ENCODE results near the gene OR10P1. TPM values are rescaled to one million over a fixed set of nuclear protein-coding genes. Genes with fewer than 3 reads are reported as not detected.
A peak's percentile ranks its signal among the peaks of the same experiment; 100 is the strongest.

Gene OR10P1
- total RNA-seq, 4 donors from 2014 or later, result not detected

DNA sequence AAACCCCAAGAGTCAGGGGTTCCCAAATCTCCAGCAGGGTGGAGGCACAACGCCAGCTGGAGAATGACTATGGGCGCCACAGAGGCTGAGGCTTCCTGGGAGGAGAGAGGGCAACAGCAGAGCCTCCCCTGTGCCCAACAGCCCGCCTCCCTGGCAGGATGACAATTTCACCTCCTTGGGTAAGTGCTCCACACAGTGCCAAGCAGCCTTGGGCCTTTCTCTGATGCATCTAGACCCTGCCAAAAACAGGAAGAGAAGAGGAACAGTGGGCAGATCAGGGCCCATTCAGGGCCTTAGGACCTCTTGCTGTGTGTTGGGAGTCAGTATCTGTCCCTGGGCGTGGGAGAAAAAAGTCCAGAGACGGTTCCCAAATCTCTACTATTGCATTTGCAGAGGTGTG is 5.0 kb upstream of the OR10P1 start:
- Histone ChIP-seq H3K4me3 (no peak overlapping the region), H3K36me3 (no peaks in the 10 kb centered on the region), H3K9me3 (no peaks in the 10 kb centered on the region), H3K4me1 (no peaks in the 10 kb centered on the region), H3K27me3 (no peaks in the 10 kb centered on the region), H3K27ac (no peak overlapping the region)
- no peak for TF ChIP-seq CTCF (IDR thresholded peaks at IDR 0.05)
- no peak for TF ChIP-seq POLR2A (IDR thresholded peaks at IDR 0.05)
- no peak for DNase-seq

- no peak overlapping the region for H3K27ac ChIP-seq
- no peak overlapping the region for H3K4me3 ChIP-seq
- TF ChIP-seq POLR2A (IDR thresholded peaks at IDR 0.05) (no peak), CTCF (IDR thresholded peaks at IDR 0.05) (no peak)
- no peaks in the 10 kb centered on the region for H3K27me3 ChIP-seq
- DNase-seq, result no peak
- no peaks in the 10 kb centered on the region for H3K9me3 ChIP-seq
- H3K4me1 ChIP-seq, result no peaks in the 10 kb centered on the region
- H3K36me3 ChIP-seq, result no peaks in the 10 kb centered on the region
These were observed 3.5 kb upstream of the OR10P1 start for GRCh38 chr12:55633151-55633550.

DNA sequence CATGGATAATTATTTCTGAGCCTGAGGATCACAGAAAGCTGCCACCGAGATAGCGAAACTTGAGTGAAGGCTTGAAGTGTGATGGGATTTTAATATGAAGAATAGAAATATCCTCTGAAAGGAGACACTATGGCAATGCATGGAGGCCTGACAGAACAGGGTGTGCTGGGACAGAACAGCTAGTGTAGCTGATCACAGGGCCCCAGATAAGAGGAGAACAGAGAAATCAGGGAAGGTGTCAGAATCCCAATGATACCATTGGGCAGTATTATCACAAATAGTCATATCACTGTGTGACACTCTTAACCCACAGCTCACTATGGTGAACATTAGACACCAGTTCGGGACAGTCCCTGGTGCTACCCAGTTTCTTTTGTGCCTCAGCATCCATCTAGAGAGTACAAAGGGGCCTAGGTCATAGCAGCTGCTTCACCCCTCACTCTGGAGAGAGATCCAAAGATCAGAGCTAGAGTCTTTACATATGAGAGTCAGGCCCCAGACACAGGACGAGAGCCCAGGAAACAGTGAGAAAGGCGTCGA is 506 bp upstream of the OR10P1 start:
- H3K27ac ChIP-seq, result no peak overlapping the region
- no peaks in the 10 kb centered on the region for H3K9me3 ChIP-seq
- no peaks in the 10 kb centered on the region for H3K36me3 ChIP-seq
- H3K4me3 ChIP-seq, result no peak overlapping the region
- no peak for DNase-seq
- H3K4me1 ChIP-seq, result no peaks in the 10 kb centered on the region
- TF ChIP-seq CTCF (IDR thresholded peaks at IDR 0.05) (no peak), POLR2A (IDR thresholded peaks at IDR 0.05) (no peak)
- no peaks in the 10 kb centered on the region for H3K27me3 ChIP-seq

DNA sequence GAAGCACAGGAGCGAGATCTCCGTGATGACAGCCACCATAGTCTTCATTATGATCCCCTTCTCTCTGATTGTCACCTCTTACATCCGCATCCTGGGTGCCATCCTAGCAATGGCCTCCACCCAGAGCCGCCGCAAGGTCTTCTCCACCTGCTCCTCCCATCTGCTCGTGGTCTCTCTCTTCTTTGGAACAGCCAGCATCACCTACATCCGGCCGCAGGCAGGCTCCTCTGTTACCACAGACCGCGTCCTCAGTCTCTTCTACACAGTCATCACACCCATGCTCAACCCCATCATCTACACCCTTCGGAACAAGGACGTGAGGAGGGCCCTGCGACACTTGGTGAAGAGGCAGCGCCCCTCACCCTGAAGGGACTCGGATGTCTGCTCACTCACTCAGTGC is 775 bp downstream of the OR10P1 start:
- no peak overlapping the region for H3K4me3 ChIP-seq
- no peaks in the 10 kb centered on the region for H3K36me3 ChIP-seq
- no peak for TF ChIP-seq POLR2A (IDR thresholded peaks at IDR 0.05)
- no peak for TF ChIP-seq CTCF (IDR thresholded peaks at IDR 0.05)
- H3K27me3 ChIP-seq, result no peaks in the 10 kb centered on the region
- peaks cover 0 to 1% (median 0%) of the 10 kb centered on the region in 4 donors for H3K4me1 ChIP-seq
- no peaks in the 10 kb centered on the region for H3K9me3 ChIP-seq
- DNase-seq, result no peak
- H3K27ac ChIP-seq, result no peak overlapping the region

- Histone ChIP-seq H3K4me1 (peaks cover 0 to 4% (median 0%) of the 10 kb centered on the region in 4 donors), H3K4me3 (no peak overlapping the region), H3K36me3 (no peaks in the 10 kb centered on the region), H3K9me3 (no peaks in the 10 kb centered on the region), H3K27ac (peak overlapping the region in 1 of 4 donors; percentile 6), H3K27me3 (no peaks in the 10 kb centered on the region)
- no peak for TF ChIP-seq CTCF (IDR thresholded peaks at IDR 0.05)
- no peak for TF ChIP-seq POLR2A (IDR thresholded peaks at IDR 0.05)
- DNase-seq, result no peak
These were observed 4.9 kb downstream of the OR10P1 start for GRCh38 chr12:55641595-55641994.

DNA sequence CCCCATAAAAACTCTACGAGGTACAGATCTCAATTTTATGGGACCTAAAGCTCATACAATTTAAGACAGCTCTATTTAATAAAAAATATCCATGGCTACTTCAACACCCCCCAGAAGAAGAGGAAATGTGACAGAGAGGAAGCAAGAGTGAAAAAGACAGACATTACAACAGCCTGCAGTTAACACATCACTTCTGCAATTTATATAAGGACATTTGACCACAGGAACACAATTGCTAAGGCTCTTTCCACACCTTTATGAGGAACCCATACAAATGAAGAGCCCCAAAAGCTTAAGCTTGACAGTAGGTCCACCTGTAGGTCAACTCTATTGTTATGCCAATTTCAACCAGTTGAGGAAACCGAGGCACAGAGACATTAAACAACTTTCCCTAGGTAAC is 5.6 kb downstream of the OR10P1 start:
- no peak overlapping the region for H3K4me3 ChIP-seq
- no peaks in the 10 kb centered on the region for H3K9me3 ChIP-seq
- TF ChIP-seq POLR2A (IDR thresholded peaks at IDR 0.05) (no peak), CTCF (IDR thresholded peaks at IDR 0.05) (no peak)
- H3K4me1 ChIP-seq, result peaks cover 0 to 4% (median 0%) of the 10 kb centered on the region in 4 donors
- H3K27ac ChIP-seq, result peak overlapping the region in 2 of 4 donors; percentile 6 to 24
- no peaks in the 10 kb centered on the region for H3K27me3 ChIP-seq
- H3K36me3 ChIP-seq, result no peaks in the 10 kb centered on the region
- DNase-seq, result no peak

All from Peyer's patch (tissue), 4 donors.